Epidermal melanocyte (primary cell): ENCODE measurements around the gene C18orf54.
"Not testable (repeated sequence)": the region's sequence is repeated elsewhere in the genome, so short reads cannot be mapped to it uniquely, and the experiment has no call there.

Experiments used
- DNase-seq: peaks from one replicate; pipeline ENCODE4 v3.0.0; 2011; ENCODE audit warnings: low spot score; ENCODE audit not compliant: insufficient read length

Gene C18orf54

DNA sequence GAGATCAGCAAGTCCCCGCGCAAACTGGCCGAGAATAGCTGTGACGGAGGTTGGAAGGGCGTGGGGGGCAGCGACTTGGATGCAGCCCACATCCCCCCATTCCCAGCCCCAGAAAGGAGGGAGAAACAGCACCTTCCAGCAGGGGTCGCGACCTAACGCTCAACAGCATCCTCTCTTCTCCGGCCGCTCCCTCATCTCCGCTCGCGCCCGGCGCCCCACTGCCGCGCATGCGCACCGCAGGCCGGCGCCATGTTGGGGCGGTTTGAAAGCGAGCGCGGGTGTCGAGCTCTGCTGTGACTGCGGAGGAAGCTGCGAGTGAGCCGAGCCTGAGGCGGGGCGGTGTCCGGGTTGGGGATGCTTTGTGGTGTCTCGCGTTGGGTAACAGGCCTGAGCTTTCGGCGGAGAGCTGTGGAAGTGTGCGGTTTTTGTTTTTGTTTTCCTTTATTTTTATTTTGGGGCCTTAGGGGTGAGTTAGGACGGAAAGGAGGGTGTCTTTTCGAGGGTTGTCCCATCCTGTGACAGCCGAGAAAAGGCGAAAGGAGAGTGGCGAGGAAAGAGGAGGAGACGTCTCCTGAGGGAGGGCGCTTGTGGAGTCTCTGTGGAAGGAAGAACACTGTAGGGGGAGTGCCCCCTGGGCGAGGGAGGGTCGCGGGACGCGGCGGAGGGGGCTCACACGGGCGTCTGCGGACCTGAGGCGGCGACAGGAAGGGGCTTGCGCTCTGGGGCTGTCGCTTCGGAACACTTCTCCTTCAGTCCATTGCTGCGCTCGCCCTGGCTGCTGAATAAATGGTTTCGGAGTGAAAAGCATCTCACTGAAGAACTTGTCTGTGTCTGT is at the start of gene C18orf54, which contains the start of gene STARD6:
Gene C18orf54, plus strand, starts transcription at position 247 of the 835 bp plus-strand sequence. CDS start 2,667 bp downstream, outside the sequence.
Gene STARD6, minus strand, starts transcription at position 199 of the 835 bp plus-strand sequence. CDS start 3,285 bp downstream, outside the sequence.
- peak; percentile 86 for DNase-seq

DNA sequence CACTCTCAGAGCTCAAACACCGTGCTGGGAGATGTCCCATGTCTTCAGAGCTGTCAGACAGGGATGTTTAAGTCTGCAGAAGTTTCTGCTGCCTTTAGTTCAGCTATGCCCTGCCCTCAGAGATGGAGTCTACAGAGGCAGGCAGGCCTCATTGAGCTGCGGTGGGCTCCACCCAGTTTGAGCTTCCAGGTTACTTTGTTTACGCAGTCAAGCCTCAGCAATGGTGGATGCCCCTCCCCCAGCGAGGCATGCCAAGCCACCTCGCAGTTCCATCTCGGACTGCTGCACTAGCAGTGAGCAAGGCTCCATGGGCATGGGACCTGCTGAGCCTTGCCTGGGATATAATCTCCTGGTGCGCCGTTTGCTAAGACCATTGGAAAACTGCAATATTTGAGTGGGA is 48.1 kb upstream of the C18orf54 start:
- DNase-seq, result not testable (repeated sequence)

DNA sequence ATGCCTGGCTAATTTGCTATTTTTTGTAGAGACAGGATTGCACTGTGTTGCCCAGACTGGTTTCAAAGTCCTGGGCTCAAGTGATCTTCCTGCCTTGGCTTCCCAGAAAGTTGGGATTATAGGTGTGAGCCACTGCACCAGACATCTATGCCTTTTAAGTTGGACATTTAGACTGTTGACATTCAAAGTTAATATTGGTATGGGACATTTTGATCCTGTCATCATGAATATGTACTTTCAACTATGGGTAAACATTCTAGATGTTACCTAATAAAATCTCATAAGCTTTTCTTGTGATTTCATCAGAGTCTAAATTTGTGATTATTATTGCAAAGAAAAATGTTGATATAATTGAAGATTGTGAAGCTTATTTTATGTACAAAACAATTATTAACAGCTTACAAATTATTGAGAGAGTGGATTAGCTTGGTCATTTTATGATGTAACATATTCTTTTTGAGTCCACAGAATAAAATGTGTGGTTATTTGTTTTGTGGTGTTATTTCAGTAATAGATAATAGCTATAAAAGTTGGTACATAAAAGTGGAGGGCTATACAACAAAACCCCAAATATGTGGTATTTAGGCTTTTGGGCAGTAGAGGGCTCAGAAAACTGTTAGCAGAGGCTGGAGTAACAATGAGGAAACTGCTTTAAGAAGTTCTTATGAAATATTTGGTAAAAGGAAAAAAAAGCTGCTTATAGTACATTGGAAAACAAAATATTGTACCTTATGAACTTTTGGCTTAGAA is 41.5 kb upstream of the C18orf54 start:
- DNase-seq, result no peak

DNA sequence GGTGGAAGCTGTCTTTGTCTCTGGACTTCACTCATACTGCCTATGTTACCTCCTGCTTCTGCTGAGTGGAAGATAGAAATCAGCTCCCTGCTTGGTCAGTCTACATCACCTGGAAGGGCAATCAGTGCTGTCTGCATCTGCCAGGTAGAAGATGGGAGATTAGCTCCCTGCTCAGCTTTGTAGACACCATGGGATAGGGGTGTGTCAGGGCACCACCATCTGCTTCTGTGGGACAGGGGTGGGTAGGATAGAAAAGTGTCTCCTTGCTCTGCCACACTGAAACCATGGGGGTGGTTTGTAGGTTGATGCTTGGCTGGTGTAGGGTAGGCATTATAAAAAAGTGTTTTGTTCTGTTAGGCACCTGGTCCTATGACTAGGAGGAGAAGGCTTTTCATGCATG is 34.1 kb upstream of the C18orf54 start:
- no peak for DNase-seq

DNA sequence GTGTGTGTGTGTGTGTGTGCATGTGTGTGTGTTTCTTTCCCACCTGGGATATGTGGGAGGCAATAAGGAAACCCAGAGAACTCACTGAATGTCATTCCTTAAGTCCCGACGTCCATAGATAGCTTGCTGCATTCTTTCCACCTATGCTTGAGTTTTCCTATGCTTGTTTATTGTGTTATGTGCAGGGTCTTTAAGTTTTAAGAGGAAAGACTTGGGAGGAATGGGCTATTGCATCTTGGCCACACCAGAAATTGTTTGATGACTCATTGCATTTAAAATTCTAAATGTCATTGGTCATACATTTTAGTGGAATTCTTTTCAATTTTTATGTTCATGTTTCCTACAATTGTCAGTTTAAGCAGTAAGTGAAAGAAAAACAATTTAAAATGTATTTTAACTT is 33.7 kb upstream of the C18orf54 start:
- no peak for DNase-seq

DNA sequence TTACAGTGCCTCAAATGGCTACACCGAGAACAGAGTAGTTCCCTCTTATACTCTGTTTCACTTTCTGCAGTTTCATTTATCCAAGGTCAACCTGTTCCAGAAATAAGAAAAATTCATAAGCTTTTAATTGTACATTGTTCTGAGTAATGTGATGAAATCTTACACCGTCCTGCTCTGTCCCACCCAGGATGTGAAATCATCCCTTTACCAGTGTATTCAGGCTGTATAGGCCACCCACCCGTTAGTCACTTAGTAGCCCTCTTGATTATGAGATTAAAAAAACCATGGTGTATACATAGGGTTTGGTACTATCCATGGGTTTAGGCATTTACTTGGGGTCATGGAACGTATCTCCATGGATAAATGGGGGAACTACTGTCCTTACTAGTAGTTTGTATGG is 29.9 kb upstream of the C18orf54 start:
- no peak for DNase-seq

DNA sequence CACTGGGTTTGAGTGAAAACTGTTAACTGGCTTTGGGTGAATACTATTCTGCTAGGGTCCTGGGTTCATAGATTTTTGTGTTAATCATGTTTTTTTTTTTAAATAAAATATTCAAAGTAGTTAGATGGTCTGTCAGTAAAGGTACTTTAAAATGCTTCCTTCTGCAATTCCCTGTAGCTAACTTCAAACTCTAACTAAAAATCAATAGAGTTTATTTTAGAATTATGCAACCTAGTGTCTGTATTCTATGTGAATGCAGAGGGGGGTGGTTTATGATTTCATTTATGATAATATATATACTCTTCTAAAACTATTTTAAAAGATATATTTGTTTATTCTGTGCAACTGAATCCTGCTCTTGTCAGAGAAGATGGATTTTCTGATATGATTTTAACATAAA is 27.9 kb upstream of the C18orf54 start:
- DNase-seq, result no peak

DNA sequence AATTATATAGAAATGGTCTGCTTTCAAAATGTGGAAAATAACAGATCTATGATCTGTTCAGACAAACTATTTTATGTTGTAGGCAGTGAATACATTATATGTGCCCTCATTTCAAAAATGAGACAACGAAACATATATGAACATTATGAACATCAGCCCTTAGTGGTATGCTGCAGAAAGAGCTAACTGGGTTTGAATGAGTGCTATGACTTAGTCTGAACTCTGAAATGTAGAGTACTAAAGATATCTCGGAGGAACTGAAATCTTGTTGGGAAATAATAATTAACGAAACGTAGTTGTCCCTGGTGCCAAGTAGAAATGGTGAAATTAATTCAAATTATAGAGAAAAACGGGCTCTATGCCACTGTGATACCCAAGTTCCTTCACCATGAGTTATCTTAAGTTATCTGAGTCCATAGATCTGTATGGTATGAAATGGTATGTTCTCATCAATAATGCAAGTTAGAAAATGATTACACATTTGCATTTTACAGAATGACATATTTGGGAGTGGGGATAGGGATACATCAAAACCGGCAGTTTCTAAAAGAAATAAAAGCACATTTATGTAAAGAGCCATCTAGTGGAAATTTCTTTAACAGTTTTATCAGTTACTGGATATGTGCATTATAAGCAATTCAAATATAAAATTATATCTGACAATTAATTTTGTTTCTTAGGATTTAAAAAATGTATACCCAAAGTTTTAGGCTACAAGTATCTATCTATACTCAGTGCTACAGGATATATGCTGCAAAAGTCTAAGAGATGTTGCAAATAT is 26.7 kb upstream of the C18orf54 start:
- no peak for DNase-seq

DNA sequence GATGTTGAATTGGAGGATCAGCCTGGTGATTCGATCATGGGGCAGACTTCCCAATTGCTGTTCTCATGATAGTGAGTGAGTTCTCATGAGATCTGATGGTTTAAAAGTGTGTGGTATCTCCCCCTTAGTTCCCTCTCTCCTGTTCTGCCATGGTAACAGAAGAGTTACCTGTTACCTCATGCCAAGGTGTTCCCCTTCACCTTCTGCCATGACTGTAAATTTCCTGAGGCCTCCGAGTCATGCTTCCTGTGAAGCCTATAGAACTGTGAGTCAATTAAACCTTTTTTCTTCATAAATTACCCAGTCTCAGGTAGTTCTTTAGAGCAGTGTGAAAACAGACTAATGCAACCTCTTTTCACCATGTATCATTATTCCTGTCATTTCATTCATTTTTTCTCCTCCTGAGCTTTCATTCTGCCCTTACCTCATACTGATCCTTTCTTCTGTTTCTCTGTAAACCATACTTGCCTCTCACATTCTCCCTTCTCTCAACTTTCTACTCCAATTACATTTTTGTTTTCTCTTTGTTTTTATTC is 22.0 kb upstream of the C18orf54 start:
- DNase-seq, result no peak

DNA sequence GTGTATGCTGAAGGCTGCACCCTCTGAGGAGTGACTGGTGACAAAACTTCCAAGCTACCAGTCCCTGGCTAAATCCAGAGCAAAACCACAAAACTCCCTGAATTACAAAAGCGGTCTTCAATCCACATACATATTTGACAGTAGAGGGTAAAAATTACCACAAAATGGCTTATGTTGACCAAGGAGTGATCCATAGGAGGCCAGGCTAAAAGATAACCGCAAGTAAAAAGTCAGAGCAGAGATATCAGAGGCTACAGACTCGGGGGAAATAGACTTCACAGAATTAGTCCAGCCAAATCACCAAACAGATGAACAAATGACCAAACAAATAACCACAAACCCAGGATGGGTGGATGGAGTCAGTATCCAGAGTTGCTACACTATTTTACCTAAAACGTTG is 19.5 kb upstream of the C18orf54 start:
- DNase-seq, result no peak

DNA sequence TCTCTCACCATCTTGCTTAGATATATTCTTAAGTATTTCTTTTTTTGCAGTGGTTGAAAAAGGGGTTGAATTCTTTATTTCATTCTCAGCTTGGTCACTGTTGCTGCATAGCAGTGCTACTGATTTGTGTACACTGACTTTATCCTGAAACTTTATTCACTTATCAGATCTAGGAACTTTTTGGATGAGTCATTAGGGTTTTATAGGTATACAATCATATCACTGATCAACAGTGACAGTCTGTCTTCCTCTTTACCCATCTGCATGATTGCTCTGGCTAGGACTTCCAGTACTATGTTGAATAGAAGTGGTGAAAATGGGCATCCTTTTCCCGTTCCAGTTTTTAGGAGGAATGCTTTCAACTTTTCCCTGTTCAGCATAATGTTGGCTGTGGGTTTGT is 6.5 kb upstream of the C18orf54 start:
- DNase-seq, result no peak

DNA sequence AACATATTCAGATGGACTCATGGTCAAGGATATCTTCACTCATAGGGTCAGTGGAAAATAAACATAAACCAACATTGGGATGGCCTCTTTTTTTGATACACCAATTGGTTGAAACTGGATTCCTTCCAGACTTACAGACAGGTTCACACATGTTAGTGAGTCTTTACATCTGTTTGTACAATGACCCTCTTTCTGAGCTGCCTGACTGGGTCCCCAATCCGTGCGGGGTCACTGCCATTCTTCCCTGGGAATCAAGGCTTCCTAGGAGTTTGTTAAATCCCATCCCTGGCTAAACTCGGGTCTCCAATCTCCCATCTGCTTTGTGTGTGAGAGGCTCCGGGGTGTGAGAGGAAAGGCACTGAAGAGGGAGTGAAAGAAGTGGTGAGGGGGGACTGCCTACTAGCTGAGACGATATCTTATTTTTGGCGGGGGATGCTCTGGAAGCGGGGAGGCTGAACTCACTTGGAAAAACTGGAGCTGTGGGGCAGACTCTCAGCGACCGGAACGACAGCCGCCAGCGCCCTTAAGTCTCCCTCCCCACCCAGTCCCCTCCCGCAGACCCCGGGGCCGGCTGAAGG is 535 bp upstream of the C18orf54 start:
- DNase-seq, result no peak

DNA sequence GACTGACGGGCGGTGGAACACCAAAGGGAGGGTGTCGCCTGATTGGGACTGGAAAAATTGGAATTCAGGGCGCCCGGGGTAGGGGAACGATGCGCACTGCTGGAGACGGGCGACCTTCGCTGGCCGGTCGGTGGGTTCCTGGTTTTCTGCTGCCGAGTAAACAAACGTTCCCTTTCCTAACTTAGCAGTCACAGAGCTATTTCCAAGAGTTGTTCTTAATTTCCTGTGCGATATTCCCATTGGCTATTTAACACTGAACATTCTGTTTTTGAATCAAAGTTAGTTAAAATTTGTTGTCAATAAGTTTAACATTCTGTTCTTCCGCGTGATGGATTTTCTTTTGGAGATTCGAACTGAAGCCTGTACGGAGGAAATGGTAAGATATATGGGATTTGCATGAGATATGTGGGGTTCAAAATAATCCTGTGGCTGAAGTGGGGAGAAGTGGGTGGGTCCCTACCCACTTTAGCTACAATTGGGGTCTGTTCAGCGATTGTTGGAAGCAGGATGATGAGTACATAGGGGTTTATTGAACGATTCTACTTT is 862 bp downstream of the C18orf54 start:
- no peak for DNase-seq

DNA sequence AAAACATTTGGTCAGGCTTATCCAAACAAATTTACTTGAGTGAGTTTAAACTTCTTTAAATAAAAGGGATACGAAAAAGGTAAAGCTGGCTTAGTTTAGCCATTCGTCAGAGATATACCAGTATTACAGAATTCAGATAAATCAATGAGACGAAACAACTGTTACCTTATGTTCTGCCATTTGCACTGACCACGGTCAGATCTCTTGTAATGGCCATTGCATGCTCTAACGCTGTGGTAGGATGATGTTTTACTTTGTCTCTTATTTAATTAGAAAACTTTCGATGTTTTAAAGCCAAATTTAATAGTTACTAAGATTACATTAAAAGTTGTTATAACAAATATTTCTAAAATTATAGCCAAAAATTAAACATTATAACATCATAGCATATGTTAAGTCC is 1.5 kb downstream of the C18orf54 start:
- no peak for DNase-seq

DNA sequence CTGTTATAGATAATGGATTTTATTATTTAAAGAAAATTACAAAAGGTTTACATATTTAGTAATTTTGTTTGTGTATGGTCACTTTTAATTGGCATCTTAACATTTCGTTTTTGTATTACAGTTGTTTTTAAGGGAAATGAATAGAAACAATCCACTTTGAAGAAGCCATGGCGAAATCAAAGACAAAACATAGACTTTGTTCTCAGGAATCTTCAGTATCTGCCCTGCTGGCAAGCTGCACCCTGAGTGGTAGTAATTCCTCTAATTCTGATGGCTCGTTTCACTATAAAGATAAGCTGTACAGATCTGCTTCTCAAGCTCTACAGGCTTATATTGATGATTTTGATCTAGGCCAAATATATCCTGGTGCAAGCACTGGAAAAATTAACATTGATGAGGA is 2.7 kb downstream of the C18orf54 start:
- no peak for DNase-seq

DNA sequence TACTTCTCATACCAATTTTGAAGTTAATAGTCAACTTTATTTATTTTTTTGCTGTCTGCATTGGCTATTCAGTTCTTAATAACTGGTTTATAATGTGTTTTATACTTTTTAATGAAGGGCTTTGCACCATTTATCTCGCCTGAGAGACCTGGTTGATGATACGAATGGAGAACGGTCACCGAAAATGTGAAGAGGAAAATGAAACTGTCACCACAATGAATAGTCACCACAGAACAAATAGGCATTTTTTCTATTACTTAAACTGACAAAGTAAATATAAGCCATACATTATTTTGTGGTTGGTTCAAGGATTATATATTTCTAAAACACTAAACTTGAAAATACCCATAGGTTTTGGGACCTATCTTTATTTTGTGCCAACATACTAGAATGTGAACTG is 20.4 kb downstream of the C18orf54 start:
- DNase-seq, result no peak

DNA sequence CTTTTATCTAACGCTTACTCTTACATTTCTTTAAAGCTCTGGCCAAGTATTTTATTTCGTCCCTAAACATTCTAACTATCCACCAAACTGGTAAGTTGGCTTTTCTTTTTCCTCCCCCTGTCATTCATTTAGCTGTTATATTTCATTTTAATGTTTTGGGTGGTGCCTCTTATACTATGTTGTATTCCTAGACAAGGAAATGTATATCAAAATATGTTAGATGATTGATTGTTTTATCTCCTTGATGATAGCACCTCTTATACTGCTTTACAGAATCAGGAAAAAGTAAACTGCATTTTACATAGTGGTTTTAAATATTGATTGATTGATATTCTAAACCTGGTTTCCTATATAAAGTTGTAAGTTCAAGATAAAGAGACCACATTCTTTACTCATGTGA is 23.9 kb downstream of the C18orf54 start:
- DNase-seq, result no peak

DNA sequence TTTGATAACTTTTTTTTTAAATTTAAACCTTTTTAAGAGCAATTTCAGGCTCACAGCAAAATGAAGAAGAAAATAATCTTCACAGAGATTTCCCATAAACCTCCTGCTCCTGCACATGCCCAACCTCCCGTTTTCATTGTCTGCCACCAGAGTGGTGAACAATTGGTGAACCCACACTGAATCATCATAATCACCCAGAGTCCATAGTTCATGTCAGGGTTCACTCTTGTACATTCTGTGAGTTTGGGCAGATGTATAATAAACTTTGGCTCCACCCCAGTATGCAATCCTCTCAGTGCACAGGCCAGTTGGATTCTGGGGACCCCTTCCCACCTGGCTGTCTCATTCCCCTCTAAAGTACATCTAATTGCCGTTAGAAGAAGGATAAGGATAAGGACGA is 24.4 kb downstream of the C18orf54 start:
- DNase-seq, result no peak

DNA sequence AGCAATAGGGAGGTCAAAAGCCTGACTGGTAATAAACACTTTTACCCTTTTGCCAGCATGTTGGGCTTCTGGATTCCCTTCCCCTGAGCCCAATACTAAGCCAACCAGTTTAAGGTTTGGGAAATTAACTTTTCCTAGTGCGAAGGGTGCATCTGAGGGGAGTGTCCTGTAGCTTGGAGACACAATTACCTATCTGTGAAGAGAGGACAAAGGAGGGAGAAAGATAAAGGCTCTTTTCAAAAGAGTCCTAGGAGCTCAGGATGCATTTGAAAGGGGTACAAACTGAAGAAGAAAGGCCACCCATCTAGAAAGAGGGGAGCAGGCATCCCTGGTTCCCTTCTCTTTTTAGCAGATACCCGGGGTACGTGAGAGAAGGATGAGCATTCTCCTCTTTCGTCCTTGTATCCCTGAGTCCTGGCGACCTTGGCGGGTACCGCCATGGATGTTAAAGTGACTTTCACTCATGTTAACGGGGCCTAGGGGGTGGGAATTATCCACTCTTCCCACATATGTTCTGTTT is 25.1 kb downstream of the C18orf54 start:
- DNase-seq, result no peak

DNA sequence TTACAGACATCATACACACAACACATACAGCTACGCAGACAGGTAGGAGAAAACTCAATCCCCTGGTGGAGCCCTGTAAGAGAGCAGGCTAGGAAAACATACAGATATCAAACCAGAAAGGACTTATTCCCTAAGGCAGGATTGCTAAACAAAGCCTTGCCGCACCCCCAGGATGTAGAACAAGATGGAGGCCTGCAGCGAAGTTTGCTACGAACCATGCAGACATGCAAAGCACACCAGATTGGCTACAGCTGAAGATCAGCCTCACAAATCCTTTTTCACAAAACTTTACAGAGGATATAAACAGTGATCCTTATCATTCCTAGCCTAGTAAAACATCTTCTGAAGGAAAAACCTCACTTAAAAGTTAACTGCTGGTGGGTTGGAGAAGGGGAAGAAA is 28.3 kb downstream of the C18orf54 start:
- DNase-seq, result no peak
